GM19023 (cell line): ENCODE measurements around the gene PTPRK.

ENCODE experiments used
- ATAC-seq: cut with Tn5 transposase; IDR thresholded peaks from one replicate; pipeline ENCODE4 v1.9.1; 2021; ENCODE audit warnings: mild to moderate bottlenecking, moderate library complexity; ENCODE audit not compliant: unreplicated experiment

The PTPRK gene

GRCh38 chr6:128208078-128208477 is 312.3 kb downstream of the PTPRK start:
- ATAC-seq: no peak

- ATAC-seq: no peak
These were observed 313.6 kb downstream of the PTPRK start for GRCh38 chr6:128206610-128207426.

GRCh38 chr6:128204616-128205015 is 315.8 kb downstream of the PTPRK start:
- no peak for ATAC-seq

GRCh38 chr6:128202169-128202765 is 318.1 kb downstream of the PTPRK start:
- no peak for ATAC-seq

- no peak for ATAC-seq
These were observed 319.6 kb downstream of the PTPRK start for GRCh38 chr6:128200789-128201188.

- no peak for ATAC-seq
These were observed 320.9 kb downstream of the PTPRK start for GRCh38 chr6:128199461-128199860.

- ATAC-seq: no peak
These were observed 327.4 kb downstream of the PTPRK start for GRCh38 chr6:128192972-128193371.

- no peak for ATAC-seq
These were observed 331.7 kb downstream of the PTPRK start for GRCh38 chr6:128188678-128189077.

GRCh38 chr6:128186729-128187128 is 333.7 kb downstream of the PTPRK start:
- no peak for ATAC-seq

- ATAC-seq: no peak
These were observed 340.4 kb downstream of the PTPRK start for GRCh38 chr6:128179876-128180438.

- ATAC-seq: no peak
These were observed 345.7 kb downstream of the PTPRK start for GRCh38 chr6:128174724-128175123.

GRCh38 chr6:128172752-128173682 is 347.4 kb downstream of the PTPRK start:
- no peak for ATAC-seq

GRCh38 chr6:128172081-128172480 is 348.3 kb downstream of the PTPRK start:
- no peak for ATAC-seq

- no peak for ATAC-seq
These were observed 349.2 kb downstream of the PTPRK start for GRCh38 chr6:128171182-128171581.

GRCh38 chr6:128168244-128168643 is 352.2 kb downstream of the PTPRK start:
- no peak for ATAC-seq

- ATAC-seq: no peak
These were observed 352.8 kb downstream of the PTPRK start for GRCh38 chr6:128167552-128167951.

GRCh38 chr6:128164254-128164653 is 356.1 kb downstream of the PTPRK start:
- ATAC-seq: no peak

GRCh38 chr6:128162423-128162822 is 358.0 kb downstream of the PTPRK start:
- no peak for ATAC-seq

- no peak for ATAC-seq
These were observed 358.6 kb downstream of the PTPRK start for GRCh38 chr6:128161839-128162238.

GRCh38 chr6:128161263-128161662 is 359.1 kb downstream of the PTPRK start:
- ATAC-seq: no peak

GRCh38 chr6:128158496-128158895 is 361.9 kb downstream of the PTPRK start:
- ATAC-seq: no peak
